HG02938 (cell line): ENCODE results near the gene C16orf74.
A peak's percentile ranks its signal among the peaks of the same experiment; 100 is the strongest.

Source experiments
- ATAC-seq: cut with Tn5 transposase; IDR thresholded peaks from one replicate; pipeline ENCODE4 v1.9.1; 2021; ENCODE audit warnings: mild to moderate bottlenecking, moderate library complexity; ENCODE audit not compliant: unreplicated experiment

The C16orf74 gene

DNA sequence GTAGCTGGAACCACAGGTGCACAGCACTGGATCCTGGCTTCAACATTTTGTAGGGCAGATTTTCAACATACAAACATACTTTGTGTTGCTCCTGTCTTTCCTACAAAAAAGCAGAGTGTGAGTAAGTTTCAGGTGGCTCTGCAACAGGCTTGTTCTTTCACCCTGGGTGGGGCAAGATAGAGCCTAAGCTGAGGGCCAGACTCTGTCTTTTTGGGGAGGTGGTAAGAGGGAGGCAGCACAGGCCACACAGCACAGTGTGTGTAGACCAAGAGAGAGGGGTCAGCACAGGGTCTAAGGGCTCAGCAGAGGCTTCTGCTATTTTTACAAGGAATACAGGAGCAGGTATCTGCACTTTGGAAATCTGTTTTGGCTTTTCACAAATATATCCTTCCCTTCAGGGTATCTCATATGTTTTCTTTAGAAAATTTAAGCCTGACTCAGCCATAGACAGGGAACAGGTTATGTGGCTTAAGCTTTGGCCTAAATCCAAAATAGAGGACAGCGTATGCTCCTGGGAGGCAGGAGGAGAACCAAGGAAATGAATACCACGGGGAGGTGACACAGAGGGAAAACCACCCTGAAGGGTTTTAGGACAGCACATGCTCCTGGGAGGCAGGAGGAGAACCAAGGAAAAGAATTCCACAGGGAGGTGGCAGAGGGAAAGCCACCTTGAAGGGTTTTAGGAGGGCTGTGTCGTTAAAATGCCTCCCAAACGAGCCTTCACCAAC is 26.9 kb upstream of the C16orf74 start:
- ATAC-seq, result no peak

DNA sequence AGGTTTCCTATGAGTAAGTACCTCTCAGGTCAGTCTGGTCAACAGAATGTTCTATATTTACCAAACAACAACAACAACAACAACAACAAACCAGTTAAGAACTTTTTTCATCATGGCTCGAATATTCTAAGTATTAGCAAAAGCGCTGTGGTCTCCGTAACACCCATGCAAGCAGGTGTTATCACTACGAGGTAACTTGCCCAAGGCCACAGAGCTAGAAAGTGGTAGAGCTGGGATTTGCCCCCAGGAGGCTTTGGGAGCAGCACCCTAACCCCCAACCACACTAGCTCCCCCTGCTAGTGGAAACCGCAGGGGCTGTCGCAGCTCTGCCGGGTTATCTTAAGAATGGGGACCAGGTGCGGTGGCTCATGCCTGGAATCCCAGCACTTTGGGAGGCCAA is 23.9 kb upstream of the C16orf74 start:
- no peak for ATAC-seq

DNA sequence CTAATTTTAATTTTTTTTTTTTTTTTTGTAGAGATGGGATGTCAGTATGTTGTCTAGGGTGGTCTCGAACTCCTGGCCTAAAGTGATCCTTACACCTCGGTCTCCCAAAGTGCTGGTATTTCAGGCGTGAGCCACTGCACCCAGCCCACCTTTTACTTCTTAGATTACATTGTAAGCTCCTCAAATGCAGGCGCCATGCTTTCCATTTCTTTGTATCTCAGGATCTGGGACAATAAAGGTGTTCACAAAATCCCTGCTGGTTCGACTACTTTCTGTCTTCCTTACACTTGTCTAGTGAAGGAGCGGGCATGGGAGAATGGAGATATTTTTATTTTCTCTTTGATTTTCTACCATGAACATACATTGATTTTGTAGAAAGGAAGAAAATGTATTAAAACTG is 23.2 kb upstream of the C16orf74 start:
- ATAC-seq, result no peak

DNA sequence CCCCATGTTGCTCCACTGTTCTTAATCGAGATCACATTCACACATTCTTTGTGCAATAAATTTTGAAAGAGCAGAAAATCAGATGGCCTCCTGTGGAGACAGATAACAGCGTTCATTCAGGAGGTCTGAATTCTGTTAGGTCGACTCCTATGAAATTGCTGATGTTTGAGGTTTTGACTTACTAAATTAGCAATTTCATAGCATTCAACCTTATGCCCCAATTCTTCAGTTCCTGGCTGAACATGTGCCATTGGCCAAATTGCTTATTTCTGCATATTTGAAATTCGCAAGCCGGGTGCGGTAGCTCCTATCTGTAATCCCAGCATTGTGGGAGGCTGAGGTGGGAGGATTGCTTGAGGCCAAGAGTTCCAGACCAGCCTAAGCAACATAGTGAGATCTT is 22.1 kb upstream of the C16orf74 start:
- no peak for ATAC-seq

DNA sequence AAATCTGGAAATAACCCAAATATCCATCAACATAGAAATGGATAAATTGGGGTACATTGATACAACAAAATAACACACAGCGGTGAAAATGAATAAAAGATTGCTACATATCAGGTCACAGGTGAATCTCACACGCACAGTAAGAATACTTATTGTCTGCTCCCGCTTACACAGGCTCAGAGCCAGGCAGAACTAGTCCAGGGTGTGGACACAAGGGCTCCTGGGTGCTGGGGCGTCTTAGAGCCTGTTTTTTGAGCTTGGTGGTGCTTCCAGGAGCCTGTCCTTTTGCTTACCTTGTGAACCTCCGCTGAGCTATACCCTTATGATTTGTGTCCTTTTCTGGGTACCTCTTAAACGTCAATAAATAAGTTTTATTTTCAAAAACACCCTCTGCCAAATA is 19.8 kb upstream of the C16orf74 start:
- no peak for ATAC-seq

DNA sequence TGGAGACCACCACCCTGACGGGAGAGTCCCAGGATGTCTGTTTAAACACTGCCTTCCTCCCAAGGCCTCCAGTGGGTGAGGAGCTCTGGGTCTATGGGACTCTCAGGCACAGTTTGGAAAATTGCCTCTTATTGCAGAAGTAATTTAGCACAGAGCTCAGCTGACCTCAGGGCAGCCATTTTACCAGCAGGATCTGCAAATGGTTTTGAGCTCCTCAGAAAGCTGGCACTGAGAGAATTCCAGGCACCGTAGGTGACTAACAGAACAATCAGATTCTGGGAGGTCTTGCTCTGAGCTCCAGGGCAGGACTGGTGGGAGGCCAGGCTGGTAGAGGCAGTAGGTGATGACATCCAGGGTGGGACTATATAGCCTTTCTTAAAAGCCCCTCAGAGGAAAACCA is 17.3 kb upstream of the C16orf74 start:
- ATAC-seq, result no peak

DNA sequence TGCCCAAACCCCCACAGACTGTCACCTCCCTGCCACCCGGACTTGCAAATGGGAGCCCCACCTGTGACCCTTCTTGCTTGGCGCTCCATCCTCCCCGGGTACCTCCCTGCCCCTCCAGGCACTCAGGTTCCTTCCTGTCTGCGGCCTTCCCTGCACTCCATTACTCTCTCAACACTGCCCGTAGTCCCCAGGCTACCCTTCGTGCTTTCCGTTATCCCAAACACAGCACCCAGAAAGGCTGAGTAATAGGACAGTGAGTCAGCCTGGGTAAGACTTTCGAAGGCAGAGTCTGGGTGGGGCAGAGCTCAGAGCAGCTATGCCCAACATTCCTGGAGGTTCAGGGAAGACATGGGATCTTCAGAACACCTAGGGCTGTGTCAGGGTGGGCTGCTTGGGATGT is 16.6 kb upstream of the C16orf74 start:
- ATAC-seq, result no peak

DNA sequence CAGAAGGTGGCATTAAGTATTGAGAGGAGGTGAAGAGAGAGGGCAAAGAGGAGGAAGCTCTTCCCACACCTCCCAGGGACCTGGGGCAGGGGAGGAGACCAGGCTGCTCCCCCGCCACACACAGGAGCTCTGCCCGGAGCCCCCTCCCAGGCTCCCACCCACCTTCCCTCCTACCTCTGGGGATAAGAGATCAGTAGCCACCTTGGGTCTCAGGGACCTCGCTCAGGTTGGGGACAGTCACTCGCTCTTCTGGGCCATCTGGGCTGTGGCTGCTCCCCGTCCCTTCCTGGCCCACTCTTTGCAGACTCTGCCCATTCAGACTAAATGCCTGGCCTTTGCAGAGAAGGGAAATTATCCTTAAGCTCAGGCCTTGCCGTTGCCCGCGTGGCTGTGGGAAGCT is 14.9 kb upstream of the C16orf74 start:
- ATAC-seq, result no peak

DNA sequence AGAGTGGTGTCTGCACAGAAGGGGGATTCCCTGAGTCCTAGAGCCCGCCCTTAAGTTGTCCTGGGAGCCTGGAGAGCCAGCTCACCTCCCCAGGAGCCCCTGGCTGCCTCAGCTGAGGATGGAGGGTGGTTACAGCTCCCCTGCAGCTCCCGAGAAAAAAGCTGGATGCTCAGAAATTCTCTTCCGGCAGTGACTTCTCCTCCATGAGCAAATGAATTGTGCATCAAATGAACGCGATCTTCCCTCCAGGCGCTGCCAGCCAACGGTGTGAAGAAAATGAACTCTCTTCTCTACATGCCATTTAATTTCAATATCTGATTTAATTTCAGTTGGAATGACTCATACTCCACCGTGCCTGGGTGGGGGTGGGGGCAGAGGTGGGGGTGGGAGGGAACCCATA is 14.3 kb upstream of the C16orf74 start:
- no peak for ATAC-seq

DNA sequence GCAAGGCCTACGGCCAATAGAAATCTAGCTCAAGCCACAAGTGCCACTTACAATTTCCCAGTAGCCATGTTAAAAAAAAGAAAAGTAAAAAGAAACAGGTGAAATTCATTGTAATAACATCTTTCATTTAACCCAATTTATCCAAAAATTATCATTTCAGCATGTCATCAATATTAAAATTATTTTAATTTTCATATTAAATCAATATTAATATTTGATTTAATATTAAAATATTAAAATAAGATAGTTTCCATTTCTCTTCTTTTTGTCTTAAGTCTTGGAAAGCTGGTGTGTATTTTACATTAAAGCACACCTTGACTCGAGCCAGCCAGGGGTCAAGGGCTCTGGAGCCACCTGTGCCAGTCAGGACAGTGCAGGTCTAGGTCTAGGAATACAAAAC is 12.7 kb upstream of the C16orf74 start:
- ATAC-seq, result no peak

DNA sequence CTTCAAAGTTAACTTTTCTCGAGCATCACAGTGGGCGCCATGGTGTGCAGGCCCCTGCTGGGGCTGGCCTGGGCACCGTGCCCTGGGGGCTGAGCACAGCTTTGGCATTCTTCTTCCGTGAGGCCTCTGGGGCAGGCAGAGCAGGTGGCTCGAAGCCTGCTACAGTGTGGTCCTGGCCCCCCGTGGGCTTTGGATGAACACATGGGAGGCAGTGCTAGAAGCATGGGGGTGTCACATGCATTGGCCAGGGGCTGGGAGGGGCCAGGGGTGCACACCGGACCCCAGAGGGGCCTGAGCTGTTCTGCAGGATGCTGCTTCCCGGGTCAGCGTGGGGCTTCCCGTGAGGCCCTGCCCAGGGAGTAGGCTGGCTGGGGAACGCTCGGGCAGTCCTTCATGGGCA is 12.1 kb upstream of the C16orf74 start:
- ATAC-seq, result no peak

DNA sequence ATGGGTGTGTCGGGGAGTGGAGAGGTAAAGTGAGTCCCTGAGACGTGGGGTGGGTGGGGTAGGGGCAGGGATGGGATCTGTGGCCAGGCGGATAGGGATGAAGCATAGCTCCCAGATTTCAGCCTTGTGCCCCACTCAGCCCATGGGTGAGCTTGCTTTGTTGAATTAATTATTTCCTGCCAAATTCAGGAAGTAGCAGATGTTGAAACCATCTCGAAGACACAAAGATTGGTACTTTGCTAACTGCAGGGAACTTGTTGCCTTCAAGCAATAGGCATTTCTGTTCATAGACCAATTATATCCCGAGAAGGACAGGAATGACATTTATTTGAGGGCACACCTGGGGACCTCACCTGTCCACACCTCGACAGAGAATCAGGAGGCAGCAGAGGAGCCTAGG is 11.0 kb upstream of the C16orf74 start:
- ATAC-seq, result no peak

DNA sequence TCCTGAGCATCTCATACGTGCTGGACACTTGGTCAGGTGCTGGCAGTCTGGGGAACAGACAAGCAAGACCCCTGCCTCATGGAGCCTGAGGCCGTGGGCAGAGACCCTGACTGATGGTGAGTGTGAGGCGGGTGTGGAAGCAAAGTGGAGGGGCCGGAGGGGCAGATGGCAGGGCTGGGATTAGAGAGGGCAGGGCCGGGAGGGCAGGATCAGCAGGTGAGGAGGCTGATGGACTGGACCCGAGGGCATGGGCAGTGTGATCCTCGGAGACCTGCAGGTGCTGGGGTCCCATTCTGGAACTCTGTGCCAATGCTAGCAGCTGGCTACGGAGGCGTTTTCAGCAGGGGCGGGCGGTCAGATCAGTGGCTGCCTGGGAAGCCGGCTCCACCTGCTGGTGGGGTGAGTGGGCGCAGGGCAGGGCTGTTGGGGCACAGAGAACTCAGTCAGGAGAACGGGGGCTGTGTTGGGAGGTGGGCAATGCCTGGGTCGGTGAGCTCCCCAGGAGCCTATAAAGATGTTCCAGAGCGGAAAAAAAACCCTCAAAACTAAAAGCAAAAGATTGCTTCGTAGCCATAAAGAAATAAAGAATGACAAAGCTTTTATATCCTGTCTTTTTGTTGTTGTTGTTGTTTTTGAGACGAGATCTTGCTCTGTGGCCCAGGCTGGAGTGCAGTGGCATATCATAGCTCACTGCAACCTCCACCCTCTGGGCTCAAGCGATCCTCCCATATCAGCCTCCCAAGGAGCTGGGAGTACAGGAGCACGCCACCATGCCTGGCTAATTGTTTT is 8.9 kb upstream of the C16orf74 start:
- ATAC-seq, result no peak

DNA sequence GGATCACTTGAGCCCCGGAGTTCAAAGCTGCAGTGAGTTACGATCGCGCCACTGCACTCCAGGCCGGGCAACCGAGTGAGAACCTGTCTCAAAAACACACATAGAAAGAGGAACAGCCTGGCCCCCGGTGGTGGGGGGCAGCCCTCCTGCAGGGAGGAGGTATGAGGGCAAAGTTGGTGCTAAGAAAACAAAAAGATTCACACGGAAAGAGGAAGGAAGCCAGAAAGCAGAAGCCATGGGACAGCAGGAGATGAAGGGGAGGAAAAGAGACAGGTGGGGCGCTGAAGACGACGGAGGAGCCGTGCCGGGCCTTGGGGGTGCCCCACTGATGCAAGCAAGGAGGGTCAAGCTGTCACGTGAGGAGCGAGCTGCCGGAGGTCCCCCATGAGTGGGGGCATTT is 8.2 kb upstream of the C16orf74 start:
- no peak for ATAC-seq

DNA sequence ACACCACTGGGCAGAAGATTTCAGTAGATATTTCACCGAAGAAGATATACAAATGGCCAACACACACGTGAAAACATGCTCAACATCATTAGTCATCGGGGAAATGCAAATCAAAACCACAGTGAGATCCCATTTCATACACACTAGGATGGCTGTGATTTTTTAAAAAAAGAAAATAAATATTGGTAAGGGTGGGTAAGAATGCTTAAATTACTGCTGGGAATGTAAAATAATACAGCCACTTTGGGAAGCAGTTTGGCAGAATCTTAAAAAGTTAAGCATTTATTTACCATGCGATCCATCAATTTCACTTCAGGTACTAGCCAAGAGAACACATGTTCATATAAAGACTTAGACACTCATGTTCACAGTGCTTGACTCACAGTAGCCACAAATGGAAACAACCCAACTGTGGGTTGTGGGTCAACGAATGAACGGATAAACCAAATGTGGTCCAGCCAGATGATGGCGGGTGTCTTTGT is 6.5 kb upstream of the C16orf74 start:
- no peak for ATAC-seq

DNA sequence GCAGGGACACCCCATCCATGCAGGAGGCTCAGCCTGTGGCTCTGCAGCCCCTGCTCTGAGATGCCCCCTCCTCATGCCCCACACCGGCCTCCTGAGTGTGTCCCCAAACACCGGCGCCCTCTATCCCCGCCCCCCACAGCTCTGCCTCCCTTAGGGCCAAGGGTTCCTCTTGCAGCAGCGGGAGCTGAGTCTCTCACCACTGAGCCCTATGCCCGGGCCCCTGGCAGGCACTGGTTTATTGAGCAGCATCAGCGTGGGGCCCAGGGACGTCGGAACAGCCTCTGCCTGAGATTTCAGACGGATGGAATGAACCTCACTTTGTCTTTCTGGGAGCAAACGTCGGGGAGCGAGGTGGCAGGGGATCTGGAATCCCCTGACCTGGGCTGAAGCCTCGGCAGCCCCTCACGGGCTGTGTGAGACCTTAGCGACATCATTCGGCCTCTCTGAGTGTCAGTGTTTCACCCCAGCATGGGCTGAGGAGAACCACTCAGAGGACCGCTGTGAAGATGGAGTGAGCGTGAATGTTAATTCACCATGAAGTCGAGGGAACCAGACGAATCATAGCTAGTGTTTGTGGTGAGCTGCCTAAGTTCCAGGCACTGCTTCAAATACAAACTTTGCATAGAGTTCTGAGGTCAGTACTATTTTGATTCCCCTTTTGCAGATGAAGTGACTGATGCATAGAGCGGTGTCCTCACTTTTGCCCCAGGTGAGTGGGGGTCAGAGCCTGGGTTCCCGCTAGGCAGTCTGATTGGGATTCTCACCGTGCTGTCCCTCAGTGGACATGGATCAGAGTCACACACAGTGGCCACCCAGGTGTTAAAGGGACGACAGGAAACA is 5.3 kb upstream of the C16orf74 start:
- peak; percentile 66 for ATAC-seq

DNA sequence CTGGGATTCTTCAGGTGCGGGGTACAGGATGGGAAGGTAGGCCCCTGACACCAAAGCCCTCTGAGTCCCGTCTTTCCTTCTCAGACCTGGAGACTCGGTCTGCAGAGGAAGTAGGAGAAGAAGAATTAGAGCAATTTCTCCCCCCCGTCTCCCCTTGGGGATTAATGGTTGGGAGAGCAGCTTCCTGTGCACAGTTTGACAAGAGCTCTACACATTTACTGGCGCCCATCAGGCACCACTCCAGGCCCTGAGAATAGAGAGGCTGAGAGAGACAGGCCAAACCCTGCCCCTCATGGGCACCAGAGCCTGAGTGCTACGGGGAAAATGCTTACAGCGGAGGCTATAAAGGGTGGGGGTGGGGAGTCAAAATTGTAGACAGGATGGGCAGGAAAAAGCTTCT is 3.5 kb upstream of the C16orf74 start:
- ATAC-seq, result no peak

DNA sequence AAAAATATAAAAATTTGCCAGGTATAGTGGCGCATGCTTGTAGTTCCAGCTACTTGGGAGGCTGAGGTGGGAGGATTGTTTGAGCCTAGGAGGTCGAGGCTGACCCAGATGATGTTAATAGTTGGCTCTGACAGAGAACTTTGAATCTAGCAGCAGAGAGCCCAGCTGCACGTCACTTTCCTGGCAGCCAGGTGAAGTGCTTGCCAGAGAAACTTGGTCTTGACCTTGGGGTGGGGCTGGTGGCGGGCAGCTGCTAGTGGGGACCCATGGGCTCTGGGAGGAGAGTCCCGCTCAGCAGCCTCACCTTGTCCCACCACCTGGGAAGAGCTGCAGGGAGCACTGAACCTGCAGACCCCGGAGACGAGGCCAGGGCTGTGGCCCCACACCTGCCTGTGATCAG is 3.1 kb upstream of the C16orf74 start:
- ATAC-seq, result no peak

DNA sequence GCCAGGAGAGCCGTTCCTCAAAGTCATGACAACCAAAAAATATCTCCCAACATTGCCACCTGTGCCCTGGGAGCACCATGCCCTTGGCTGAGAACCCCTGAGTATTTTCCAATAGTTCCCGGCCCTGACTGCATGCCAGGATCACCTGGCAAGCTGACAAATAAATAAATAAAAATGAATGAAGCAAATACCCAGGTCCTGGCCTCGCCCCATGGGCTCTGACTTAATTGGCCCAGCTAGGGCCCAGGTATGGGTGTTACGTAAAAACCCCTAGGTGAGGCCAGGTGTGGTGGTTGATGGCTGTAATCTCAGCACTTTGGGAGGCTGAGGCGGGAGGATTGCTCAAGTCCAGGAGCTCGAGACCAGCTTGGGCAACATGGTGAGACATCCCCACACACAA is 2.7 kb upstream of the C16orf74 start:
- ATAC-seq, result no peak

DNA sequence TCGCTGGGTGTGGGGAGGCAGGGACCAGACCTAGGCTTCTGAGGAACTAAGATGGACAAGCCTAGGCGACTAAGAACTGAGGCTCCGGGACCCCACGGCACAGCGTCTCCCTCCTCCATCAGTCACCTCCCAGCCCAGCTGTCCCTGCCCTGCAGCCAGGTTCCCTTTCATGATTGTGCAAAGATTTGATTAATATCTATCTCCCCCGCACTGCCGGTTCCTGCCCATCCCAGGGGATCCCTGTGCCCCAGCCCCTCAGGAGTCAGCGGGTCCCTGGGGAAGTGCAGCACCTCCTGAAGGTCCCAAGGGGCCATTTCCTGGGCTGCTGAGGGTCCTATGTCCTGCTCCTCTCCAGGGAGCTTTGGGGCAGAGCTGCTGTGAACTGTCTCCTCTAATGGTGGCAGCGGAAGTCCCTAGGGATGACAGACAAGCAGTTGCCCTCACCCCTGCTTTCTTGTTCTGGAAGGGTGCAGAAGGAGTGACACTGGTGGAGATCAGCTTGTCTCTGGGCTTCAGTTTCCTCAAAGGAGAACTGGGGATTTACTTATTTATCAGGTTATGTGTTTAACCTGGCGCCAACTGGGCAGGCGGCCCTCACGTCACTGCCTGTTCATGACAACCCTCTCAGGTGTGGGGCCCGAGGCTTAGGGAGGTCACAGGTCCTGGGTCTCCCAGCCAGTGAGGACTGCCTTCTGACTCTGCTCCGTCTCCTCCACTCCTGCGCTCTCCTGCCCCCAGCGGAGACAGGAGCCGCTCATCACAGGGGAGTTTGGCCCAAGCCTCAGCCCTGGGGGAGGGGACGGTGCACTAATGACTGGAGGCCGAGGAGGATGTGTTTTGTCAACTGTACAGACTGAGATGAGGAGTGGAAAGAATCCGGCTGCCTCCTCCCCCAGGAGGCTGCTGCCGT is 1.9 kb upstream of the C16orf74 start:
- ATAC-seq, result no peak
